ENCODE results near the gene ZNF540. TPM values are rescaled to one million over a fixed set of nuclear protein-coding genes. Genes with fewer than 3 reads are reported as not detected.

ZNF540 gene
- total and polyA plus RNA-seq, 2 experiments from 2014 or later, result 3.0 TPM; not detected in 1

- Histone ChIP-seq H3K36me3 (ENCODE audit: insufficient read depth) (0 out of 2 replicates have a peak, but pooled peaks cover 4% of the 10 kb centered on the region), H3K4me3 (peak overlapping the region; percentile 88), H3K27me3 (ENCODE audit: insufficient read depth) (peaks cover 13% of the 10 kb centered on the region), H4K20me1 (replicated peaks; ENCODE audit: insufficient read depth) (no peaks in the 10 kb centered on the region), H3K79me2 (replicated peaks; ENCODE audit: insufficient read depth) (peaks cover 3% of the 10 kb centered on the region), H3K4me2 (peak overlapping the region; percentile 96), H3F3A (replicated peaks; ENCODE audit: low read depth) (peaks cover 7% of the 10 kb centered on the region), H3K9me2 (ENCODE audit: insufficient read depth) (no peaks in the 10 kb centered on the region; the same call in 1 of the 2 replicates), H3K27ac (ENCODE audit: low read depth) (peak overlapping the region; percentile 78), H2AFZ (peak overlapping the region; percentile 99), H3K4me1 (ENCODE audit: insufficient read depth) (peaks cover 13% of the 10 kb centered on the region; the same call in 1 of the 2 replicates)
- Mint-ChIP-seq H3K9me3 (peaks cover 49% of the 10 kb centered on the region), H3K27me3 (ENCODE audit: insufficient read depth, low read depth, poor library complexity) (peaks cover 9% of the 10 kb centered on the region), H3K4me1 (peaks cover 6% of the 10 kb centered on the region; the same call in 2 of the 3 replicates), H3K36me3 (ENCODE audit: low read depth) (peaks cover 35% of the 10 kb centered on the region), H3K27ac (peak overlapping the region; percentile 99), H3K4me3 (peak overlapping the region; percentile 99)
- DNase-seq (ENCODE audit: low spot score), result no peak
- TF ChIP-seq EZH2phosphoT487 (IDR thresholded peaks at IDR 0.05; ENCODE audit: unreplicated experiment) (no peak), ZNF331 (CRISPR knock-in tag; IDR thresholded peaks at IDR 0.05; ENCODE audit: low read depth) (no peak), EZH2 (IDR thresholded peaks at IDR 0.05; ENCODE audit: low read depth, unreplicated experiment) (no peak), JUNB (IDR thresholded peaks at IDR 0.05; ENCODE audit: unreplicated experiment) (no peak), CTCF (conservative IDR thresholded peaks at IDR 0.05; ENCODE audit: low read depth in 2 of 2) (no peak), CREB1 (CRISPR knock-in tag; IDR thresholded peaks at IDR 0.05; ENCODE audit: low read depth) (no peak), POLR2AphosphoS5 (IDR thresholded peaks at IDR 0.05; ENCODE audit: low read depth) (no peak), NANOG (IDR thresholded peaks at IDR 0.05; ENCODE audit: borderline replicate concordance) (no peak), STAT1 (IDR thresholded peaks at IDR 0.05; ENCODE audit: unreplicated experiment) (no peak), ETS1 (IDR thresholded peaks at IDR 0.05) (no peak), ZNF114 (CRISPR knock-in tag; IDR thresholded peaks at IDR 0.05) (no peak), ZNF462 (CRISPR knock-in tag; IDR thresholded peaks at IDR 0.05) (no peak)
- TF ChIP-seq, protein P1, sequence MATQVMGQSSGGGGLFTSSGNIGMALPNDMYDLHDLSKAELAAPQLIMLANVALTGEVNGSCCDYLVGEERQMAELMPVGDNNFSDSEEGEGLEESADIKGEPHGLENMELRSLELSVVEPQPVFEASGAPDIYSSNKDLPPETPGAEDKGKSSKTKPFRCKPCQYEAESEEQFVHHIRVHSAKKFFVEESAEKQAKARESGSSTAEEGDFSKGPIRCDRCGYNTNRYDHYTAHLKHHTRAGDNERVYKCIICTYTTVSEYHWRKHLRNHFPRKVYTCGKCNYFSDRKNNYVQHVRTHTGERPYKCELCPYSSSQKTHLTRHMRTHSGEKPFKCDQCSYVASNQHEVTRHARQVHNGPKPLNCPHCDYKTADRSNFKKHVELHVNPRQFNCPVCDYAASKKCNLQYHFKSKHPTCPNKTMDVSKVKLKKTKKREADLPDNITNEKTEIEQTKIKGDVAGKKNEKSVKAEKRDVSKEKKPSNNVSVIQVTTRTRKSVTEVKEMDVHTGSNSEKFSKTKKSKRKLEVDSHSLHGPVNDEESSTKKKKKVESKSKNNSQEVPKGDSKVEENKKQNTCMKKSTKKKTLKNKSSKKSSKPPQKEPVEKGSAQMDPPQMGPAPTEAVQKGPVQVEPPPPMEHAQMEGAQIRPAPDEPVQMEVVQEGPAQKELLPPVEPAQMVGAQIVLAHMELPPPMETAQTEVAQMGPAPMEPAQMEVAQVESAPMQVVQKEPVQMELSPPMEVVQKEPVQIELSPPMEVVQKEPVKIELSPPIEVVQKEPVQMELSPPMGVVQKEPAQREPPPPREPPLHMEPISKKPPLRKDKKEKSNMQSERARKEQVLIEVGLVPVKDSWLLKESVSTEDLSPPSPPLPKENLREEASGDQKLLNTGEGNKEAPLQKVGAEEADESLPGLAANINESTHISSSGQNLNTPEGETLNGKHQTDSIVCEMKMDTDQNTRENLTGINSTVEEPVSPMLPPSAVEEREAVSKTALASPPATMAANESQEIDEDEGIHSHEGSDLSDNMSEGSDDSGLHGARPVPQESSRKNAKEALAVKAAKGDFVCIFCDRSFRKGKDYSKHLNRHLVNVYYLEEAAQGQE (IDR thresholded peaks at IDR 0.05; ENCODE audit: unreplicated experiment), result no peak
- no peak for ATAC-seq
Measured at GRCh38 chr19:37593996-37594303, 726 bp upstream of the ZNF540 start.
